ENCODE measurements around the gene CLEC3B.
"Not testable (repeated sequence)": the region's sequence is repeated elsewhere in the genome, so short reads cannot be mapped to it uniquely, and the experiment has no call there.

CLEC3B gene

DNA sequence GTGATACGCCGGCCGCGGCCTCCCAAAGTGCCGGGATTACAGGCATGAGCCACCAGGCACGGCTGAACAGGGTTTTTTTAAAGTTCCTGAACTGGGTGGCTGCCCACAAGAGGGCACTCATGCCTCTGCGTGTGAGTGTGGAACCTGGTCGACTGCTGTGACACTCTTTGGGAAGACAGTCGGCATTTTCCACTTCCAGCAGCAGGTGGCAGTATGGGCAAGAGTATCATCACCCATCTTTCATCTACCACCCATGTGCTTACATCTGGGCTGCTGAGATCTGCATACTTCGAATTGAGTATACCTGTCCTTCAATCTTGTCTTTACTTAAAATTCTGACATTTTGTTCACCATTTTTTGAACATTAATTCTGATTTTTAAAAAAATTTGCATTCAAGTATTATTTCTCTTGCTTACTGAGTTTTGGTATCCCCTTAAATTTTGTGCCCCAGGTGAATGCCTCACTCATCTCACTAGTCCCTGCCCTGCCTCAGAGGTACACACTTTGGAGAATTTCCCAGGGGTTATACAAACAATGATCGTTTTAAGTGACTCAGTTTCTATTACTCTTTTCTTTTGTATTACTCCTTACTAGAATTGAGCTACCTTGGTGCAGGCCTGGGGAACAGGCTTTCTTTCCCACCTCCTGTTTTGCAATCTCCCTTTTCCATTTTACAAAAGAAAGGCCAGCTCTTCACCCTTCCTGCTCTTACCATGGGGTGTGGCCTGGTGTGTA, 11.8 kb downstream of the CLEC3B start:
- peak; percentile 92 to 93 for DNase-seq

DNA sequence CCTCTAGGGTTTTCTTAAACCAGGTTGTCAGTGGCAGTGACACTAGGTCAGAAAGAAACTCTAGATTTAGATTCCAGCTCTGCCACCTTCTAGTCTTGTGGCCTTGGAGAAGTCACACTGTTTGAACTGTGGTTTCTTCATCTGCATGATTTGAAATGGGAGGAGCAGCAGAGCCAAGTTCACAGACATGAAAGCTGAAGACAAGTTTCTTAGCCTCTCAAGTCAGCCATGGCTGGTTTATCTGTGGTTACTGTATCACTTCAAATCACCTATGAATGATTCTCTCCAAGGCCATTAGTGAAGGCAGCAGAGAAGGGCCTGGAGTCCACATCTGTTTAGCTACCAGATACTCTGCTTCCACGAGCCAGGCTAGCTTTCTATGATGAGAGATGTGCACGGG, 15.6 kb downstream of the CLEC3B start:
- no peak for DNase-seq

GRCh38 chr3:45042162-45042561, 16.1 kb downstream of the CLEC3B start:
- DNase-seq, result no peak

- no peak for DNase-seq
Observed at GRCh38 chr3:45043728-45044299, 17.7 kb downstream of the CLEC3B start.

DNA sequence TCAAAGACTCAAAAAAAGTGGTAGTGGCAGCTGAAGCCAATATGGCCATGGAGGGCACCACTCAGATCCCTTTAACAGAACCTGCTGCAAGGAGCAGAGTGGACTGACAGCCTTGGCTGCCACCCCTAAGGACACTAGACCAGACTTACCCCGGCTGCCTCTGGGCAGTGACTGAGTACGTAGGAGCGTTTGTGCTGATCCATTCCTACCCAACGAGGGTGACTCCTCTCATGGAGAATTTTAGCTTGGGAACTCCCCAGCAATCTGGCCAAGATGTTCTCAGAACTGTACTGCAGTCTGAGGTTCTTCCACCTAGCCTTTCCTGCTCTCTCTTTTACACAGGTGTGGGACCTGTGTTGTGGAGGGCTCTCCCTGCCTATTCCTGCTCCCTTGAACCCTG, 22.1 kb downstream of the CLEC3B start:
- DNase-seq, result no peak

GRCh38 chr3:45049807-45050206, 23.7 kb downstream of the CLEC3B start:
- DNase-seq, result no peak

DNA sequence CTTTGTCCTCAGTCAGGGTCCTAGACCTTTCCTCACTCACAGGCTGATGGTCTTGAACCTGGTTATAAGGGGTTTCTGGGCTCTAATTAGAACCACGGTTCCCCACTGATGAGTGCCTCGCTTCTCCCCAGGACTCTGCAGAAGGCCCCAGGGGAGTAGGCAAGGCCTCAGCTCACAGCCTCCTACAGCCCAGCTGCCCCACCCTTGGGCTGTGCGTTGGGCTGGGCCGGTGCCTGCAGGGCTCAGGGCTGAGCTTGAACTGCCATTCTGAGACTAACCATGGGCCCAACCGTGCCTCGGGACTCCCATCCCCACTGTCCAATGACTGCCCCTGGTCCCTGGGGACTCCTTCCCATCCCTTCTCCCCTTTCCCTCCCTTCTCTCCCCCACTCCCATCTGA, 25.6 kb downstream of the CLEC3B start:
- DNase-seq, result no peak

GRCh38 chr3:45053805-45054195, 27.7 kb downstream of the CLEC3B start:
- DNase-seq, result not testable (repeated sequence)

GRCh38 chr3:45054196-45054857, 28.2 kb downstream of the CLEC3B start:
- no peak for DNase-seq

- DNase-seq, result no peak
Observed at GRCh38 chr3:45055032-45055410, 28.9 kb downstream of the CLEC3B start.

- no peak for DNase-seq
Observed at GRCh38 chr3:45055411-45056143, 29.5 kb downstream of the CLEC3B start.

GRCh38 chr3:45056608-45057301, 30.7 kb downstream of the CLEC3B start:
- no peak for DNase-seq

- no peak for DNase-seq
Observed at GRCh38 chr3:45057557-45057956, 31.5 kb downstream of the CLEC3B start.

DNA sequence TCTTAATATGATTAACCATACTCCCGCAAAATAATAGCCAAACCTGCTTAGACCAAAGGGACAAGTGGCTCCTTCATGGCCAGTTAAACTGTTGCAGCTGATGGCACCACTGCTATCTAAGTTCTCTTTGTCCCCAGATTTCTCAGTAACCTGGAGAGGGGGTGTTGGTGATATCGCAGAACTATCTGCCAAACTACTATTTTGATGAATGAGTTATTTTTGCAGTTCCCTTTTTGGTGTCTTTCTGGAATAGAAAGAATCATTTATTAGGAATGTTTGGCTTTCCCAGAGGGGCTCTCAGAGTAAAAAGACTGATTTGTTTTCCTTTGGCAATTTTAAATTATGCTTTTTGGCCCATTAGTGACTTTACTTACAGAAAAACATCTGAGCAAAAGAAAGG, 33.0 kb downstream of the CLEC3B start:
- no peak for DNase-seq

DNA sequence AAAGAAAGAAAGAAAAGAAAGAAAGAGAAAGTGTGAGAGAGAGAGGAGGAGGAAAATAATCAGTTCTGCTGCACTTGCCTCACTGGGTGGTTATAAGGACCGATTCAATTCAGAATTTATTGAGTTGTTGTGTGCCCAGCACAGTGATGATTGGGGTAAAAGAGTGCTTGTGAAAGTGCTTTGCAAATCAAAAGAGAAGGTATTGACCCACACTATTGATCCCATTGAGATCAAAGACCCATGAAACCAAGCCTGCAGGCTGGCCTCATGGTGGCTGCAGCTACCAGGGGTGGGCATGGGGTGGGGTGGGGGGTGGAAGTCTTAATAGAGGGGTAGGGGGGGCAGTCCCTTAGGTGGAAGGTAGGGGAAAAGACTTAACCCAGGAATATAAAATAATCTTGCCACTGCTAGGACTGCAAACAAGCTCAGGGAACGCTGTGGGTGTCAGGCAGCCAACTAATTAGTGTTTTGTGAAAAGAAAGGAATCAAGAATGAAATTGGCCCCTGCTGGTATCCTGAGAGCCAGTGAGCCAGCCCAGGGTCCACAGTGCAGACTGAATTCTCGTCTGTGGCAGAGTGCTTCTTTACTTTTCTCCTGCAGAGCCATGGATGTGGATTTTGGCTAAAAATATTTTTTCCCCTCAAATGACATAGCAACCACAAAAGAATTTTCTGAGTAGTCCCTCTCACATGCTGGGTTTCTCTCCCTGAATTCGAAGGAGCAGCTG, 34.2 kb downstream of the CLEC3B start:
- no peak for DNase-seq

DNA sequence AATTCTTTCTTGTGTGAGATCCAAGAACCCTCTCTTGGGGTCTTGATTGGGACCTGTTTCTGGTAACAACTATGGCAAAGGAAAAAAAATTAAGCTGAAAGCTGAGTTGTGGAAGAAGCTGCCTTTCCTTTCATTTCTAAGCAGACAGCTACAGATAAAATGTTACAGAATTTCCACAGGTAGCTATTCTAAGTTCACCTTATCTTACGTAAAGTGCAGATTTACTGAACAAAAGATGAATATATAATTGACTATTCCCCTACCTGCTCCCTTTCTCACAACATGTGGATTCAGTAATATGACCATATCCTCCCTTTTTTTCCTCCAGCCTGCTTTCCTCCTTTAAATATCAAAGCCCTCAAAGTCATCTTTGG, 36.6 kb downstream of the CLEC3B start:
- no peak for DNase-seq

DNA sequence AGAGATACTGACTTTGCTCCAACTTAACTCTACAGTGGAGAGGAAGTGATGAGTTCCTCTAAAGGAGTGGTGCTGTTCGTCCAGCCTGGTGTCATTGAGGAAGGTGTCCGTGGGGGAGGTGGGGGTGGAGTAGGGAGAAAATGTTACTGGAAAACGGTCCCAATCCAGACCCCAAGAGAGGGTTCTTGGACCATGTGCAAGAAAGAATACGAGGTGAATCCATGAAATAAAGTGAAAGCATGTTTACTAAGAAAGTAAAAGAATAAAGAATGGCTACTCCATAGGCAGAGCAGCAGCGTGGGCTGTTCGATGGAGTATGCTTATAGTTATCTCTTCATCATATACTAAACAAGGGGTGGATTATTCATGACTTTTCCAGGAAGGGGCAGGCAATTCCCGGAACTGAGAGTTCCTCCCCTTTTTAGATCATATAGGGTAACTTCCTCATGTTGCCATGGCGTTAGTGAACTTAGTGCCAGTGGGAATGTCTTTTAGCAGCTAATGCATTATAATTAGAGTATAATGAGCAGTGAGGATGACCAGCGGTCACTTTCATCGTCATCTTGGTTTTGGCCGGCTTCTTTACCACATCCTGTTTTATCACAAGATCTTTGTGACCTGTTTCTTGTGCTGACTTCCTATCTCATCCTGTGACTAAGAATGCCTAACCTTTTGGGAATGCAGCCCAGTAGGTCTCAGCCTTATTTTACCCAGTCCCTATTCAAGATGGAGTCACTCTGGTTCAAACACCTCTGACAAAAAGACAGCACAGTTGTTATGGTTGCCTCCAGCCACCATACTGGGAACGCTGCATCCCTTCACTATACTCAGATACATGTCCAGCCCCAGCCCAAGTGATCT, 38.6 kb downstream of the CLEC3B start:
- DNase-seq, result peak; percentile 64 to 65

GRCh38 chr3:45065373-45065720, 39.2 kb downstream of the CLEC3B start:
- DNase-seq, result no peak

DNA sequence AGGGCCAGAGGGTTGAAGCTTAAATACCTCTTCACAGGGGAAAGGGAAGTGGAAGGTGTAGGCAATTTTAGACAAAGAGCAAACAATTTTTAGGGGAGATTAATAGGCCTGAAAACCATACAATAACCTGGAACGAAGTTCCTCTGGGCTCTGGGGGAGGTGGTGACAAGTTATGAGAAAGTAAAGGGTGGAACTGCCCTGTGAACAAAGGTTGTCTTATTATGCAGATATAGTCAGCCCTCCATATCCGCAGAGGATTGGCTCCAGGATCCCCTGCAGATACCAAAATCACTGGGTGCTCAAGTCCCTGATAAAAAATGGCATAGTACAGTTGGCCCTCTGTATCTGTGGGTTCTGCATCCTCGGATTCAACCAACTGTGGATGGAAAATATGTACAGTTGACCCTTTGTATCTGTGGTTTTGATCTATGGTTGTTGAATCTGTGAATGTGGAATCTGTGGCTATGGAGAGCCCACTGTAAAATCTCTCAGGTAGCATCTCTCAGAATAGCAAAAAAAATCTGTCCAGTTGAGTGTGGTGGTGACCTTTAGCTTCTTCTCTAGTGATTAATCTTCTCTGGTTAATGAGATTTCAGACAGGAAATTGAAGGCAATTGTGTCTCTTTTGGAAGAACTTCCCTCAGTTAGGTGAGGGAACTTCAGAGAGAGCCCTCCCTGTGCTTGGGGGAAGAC, 40.2 kb downstream of the CLEC3B start:
- DNase-seq, result no peak

DNA sequence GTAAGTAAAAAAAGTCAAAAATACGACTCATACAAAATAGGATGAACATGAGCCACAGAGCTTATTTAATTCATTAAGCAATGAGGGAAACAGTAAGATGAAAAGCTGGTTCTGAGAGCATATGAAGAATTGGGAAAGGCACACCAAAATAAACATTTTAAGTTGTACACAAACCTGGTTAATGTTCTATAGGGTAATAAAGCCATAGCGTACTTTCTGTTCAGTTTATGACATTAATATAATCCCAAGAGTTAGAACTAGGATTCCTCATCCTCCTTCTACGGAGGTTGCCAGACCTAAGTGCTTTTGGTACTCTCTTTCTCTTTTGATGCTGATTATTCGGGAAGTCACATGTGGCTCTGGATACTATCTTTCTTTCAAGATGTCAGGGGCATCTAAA, 41.4 kb downstream of the CLEC3B start:
- DNase-seq, result no peak

DNA sequence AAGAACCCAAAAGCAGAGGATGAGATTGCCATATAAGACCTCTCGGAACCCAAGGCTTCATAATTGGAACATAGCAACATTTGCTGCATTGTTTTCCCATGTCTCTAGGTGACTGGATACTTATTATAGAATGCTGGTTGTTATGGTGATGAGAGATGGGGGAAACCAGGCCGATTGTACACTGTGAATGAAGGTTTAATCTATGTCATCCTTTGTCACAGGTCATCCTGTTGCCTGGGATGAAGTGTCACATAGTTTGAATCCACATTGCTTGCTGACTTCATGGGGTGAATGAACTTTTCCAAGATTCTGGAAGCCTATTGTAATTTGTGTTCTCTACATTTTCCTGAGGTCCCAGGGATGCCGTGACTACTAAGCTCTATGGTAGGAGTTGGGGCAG, 41.8 kb downstream of the CLEC3B start:
- DNase-seq, result no peak

Data from stimulated activated CD4-positive, alpha-beta T cell treated with anti-CD3 and anti-CD28 coated beads, Interleukin-2, amount 100 ng/mL, for 24 hours (primary cell).